Endothelial cell (in vitro differentiated cells): ENCODE results near the gene ELK3. TPM values are rescaled to one million over a fixed set of nuclear protein-coding genes. Genes with fewer than 3 reads are reported as not detected.

ENCODE experiments used
- DNase-seq: peaks from one replicate; pipeline ENCODE4 v3.0.0; 2021; ENCODE audit warnings: low spot score
- H3K27ac Mint-ChIP-seq: one replicate; pipeline ENCODE4 v1.8.0; 2021; ENCODE audit warnings: mixed read lengths, inconsistent platforms; ENCODE audit not compliant: unreplicated experiment
- H3K27me3 Mint-ChIP-seq: one replicate; pipeline ENCODE4 v1.8.0; 2021; ENCODE audit warnings: mild to moderate bottlenecking, moderate library complexity, mixed read lengths, inconsistent platforms; ENCODE audit not compliant: unreplicated experiment
- H3K36me3 Mint-ChIP-seq: one replicate; pipeline ENCODE4 v1.8.0; 2021; ENCODE audit warnings: mild to moderate bottlenecking, low read depth, mixed read lengths, inconsistent platforms; ENCODE audit not compliant: unreplicated experiment
- H3K4me1 Mint-ChIP-seq: one replicate; pipeline ENCODE4 v1.8.0; 2021; ENCODE audit warnings: mild to moderate bottlenecking, mixed read lengths, inconsistent platforms; ENCODE audit not compliant: unreplicated experiment
- H3K4me3 Mint-ChIP-seq: one replicate; pipeline ENCODE4 v1.8.0; 2021; ENCODE audit warnings: mild to moderate bottlenecking, mixed read lengths, inconsistent platforms; ENCODE audit not compliant: unreplicated experiment
- H3K9me3 Mint-ChIP-seq: one replicate; pipeline ENCODE4 v1.8.0; 2021; ENCODE audit warnings: mixed read lengths, inconsistent platforms; ENCODE audit not compliant: unreplicated experiment
- total RNA-seq: library from RNA; stranded (reverse); fragmentation: NEBNext Ultra II Directional; extraction: Animal tissue kit (Norgen Biotek cat#: 25700); gene quantifications from one replicate; pipeline ENCODE4 v1.2.1, GENCODE V29; 2021; ENCODE audit not compliant: unreplicated experiment
- TF ChIP-seq, protein P1 (sequence below): fragments of 200-600 bp; sonication (generic); IDR thresholded peaks from one replicate; pipeline ENCODE4 v1.5.0; 2021; ENCODE audit warnings: antibody characterized with exemption; ENCODE audit not compliant: unreplicated experiment

Gene ELK3
- total RNA-seq, 1 donor from 2014 or later, result 294 TPM

- H3K36me3 Mint-ChIP-seq, result peaks cover 43% of the 10 kb centered on the region
- no peak for DNase-seq
- peak overlapping the region; percentile 100 for H3K4me3 Mint-ChIP-seq
- H3K9me3 Mint-ChIP-seq, result no peaks in the 10 kb centered on the region
- H3K27ac Mint-ChIP-seq, result peak overlapping the region; percentile 99
- TF ChIP-seq, protein P1, sequence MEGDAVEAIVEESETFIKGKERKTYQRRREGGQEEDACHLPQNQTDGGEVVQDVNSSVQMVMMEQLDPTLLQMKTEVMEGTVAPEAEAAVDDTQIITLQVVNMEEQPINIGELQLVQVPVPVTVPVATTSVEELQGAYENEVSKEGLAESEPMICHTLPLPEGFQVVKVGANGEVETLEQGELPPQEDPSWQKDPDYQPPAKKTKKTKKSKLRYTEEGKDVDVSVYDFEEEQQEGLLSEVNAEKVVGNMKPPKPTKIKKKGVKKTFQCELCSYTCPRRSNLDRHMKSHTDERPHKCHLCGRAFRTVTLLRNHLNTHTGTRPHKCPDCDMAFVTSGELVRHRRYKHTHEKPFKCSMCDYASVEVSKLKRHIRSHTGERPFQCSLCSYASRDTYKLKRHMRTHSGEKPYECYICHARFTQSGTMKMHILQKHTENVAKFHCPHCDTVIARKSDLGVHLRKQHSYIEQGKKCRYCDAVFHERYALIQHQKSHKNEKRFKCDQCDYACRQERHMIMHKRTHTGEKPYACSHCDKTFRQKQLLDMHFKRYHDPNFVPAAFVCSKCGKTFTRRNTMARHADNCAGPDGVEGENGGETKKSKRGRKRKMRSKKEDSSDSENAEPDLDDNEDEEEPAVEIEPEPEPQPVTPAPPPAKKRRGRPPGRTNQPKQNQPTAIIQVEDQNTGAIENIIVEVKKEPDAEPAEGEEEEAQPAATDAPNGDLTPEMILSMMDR, result no peak
- peaks cover 59% of the 10 kb centered on the region for H3K4me1 Mint-ChIP-seq
- H3K27me3 Mint-ChIP-seq, result peaks cover 21% of the 10 kb centered on the region
Measured at GRCh38 chr12:96196781-96197180, 2.6 kb downstream of the ELK3 start.

DNA sequence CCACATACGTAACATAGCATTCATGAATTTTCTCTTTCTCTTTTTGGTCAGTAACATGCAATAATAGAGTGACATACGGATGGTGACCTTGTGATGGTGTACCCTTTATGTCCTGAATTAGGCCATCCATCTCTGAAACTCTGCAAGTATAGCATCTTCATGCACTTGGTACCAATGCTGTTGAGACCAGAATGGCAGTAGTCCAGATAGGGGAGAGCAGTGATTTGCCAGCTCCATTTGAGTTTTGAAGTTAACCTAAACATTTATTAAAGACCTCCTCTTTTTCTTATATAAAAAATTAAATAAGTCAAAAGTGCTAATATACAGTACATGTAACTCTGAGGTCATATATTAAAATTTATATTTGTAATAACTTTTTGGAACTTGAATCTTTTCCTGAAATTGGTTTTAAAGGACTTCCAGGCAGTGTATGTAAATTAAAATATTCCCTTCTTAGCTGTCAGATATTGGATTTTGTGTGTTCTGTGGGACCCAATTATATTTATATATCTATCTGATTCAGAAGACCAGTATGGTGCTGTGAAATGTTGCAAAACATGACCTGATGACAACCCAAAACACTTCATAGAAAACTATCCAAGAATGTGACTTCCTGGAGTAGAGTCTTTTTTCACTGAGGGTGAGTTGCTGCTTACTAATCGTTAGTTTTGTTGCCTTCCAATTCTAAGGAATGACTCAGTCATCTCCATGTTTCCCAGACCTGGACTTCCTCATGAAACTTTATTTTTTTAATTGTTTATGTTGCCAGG is 3.5 kb downstream of the ELK3 start:
- Mint-ChIP-seq H3K4me1 (peaks cover 59% of the 10 kb centered on the region), H3K27me3 (peaks cover 21% of the 10 kb centered on the region), H3K36me3 (peaks cover 49% of the 10 kb centered on the region), H3K9me3 (no peaks in the 10 kb centered on the region), H3K27ac (peak overlapping the region; percentile 99), H3K4me3 (peak overlapping the region; percentile 100)
- DNase-seq, result no peak
- TF ChIP-seq, protein P1, result no peak

- H3K27ac Mint-ChIP-seq, result peak overlapping the region; percentile 68
- no peaks in the 10 kb centered on the region for H3K9me3 Mint-ChIP-seq
- peaks cover 14% of the 10 kb centered on the region for H3K27me3 Mint-ChIP-seq
- H3K4me3 Mint-ChIP-seq, result peak overlapping the region; percentile 100
- TF ChIP-seq, protein P1, result no peak
- peaks cover 63% of the 10 kb centered on the region for H3K4me1 Mint-ChIP-seq
- peaks cover 58% of the 10 kb centered on the region for H3K36me3 Mint-ChIP-seq
- DNase-seq, result no peak
Measured at GRCh38 chr12:96198965-96199364, 4.8 kb downstream of the ELK3 start.

DNA sequence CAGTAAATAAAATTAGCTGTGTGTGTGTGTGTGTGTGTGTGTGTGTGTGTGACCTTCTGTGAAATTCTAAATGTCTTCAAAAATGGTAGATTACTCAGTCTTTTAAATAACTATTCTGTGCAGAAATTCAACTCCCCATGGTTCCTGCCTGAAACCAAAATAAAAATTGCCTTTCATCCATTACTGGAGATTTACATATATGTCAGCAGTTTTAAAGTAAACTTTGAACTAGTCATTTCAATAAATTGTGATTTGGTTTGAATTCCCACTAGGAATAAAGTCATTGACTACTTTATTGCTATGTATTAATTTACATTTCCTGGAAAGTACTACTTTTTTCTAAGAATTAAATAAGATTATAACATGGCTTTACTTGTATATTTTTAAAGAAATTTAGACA is 5.3 kb downstream of the ELK3 start:
- TF ChIP-seq, protein P1, result no peak
- DNase-seq, result no peak
- no peaks in the 10 kb centered on the region for H3K9me3 Mint-ChIP-seq
- H3K27me3 Mint-ChIP-seq, result peaks cover 12% of the 10 kb centered on the region
- H3K4me3 Mint-ChIP-seq, result peak overlapping the region; percentile 100
- H3K36me3 Mint-ChIP-seq, result peaks cover 63% of the 10 kb centered on the region
- peaks cover 67% of the 10 kb centered on the region for H3K4me1 Mint-ChIP-seq
- peak overlapping the region; percentile 68 for H3K27ac Mint-ChIP-seq
